Stimulated activated naive CD4-positive, alpha-beta T cell treated with Interleukin-2 at 50 U/mL for 16 hours (primary cell): ENCODE data around the gene CPAMD8.

ENCODE experiments used
- DNase-seq: peaks from one replicate; lab custom pipeline; 2025; lab: John Stamatoyannopoulos, UW

Gene CPAMD8

DNA sequence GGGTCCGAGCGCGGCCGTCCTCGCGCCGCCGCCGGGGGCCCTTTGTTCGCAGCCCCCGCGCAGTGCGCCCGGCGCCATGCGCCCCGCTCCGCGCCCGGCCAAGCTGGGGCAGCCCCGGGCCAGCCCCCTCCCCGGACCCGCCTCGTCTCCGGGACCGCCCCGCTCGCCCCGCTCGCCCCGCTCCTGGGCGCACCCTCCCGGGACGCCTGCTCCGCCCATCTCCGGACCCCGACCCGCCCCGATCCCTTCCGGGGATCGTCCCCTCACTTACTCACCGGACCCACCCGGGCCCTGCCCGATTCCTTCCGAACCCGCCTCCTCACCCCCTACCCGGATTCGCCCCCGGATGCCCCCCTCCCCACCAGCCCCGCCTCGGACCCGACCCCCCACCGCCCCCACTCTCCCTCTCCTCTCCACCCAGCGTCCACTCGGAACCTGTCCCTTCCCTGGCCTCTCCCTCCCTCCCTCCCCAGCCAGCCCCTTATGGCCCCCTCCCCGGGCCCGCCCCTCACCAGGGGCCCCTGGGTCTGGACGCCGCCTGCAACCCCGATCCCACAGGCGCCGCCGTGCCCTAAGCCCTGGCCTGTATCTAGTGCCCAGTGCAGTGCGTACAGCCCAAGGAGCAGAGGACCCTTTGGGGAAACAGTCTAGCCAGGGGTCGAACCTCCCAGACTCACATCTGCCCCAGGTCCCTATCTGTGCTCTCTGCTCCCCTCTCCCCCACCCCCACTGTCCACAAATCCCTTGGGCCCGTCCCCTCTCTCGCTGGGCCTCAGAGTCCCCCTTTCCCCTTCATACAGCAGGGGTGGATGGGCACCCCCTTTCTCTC is at the start of gene CPAMD8:
TSS of gene CPAMD8 (minus strand) at position 105 of the 829 bp plus-strand sequence. CDS start 168 bp downstream, outside the sequence.
- DNase-seq, result no peak

DNA sequence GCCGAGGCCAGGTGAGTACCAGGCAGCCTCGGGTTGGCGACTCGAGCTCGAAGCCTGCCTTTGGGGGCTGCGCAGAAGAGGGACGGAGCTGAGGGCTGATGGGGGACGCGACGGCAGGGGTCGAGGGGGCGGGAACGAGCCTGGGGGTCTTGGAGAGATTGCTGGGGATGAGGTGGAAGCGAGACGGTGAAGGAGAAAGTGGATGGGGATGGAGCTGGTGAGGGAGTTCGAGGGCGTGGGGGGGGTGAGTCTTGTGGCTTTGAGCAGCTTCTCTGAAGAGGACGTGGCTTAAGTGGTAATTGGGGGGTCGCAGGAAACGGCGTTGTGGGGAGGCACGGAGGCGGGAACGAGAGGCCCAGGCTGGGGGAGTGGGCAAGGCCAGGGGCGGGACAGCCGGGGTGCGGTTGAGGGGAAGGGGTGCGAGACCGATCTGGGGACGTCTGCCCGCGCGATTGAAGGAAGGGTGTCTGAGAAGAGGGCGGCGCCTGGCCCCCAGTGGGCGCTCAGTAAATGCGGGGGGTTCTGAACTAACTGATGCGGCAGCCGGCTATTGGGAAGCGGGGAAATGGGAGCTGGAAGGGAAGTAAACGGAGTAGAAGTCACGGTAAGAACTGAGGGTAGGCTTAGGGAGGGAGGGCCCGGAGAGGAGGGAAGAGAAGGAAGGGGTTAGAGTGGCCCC is 49.4 kb upstream of the CPAMD8 start:
- peak; percentile 45 for DNase-seq

DNA sequence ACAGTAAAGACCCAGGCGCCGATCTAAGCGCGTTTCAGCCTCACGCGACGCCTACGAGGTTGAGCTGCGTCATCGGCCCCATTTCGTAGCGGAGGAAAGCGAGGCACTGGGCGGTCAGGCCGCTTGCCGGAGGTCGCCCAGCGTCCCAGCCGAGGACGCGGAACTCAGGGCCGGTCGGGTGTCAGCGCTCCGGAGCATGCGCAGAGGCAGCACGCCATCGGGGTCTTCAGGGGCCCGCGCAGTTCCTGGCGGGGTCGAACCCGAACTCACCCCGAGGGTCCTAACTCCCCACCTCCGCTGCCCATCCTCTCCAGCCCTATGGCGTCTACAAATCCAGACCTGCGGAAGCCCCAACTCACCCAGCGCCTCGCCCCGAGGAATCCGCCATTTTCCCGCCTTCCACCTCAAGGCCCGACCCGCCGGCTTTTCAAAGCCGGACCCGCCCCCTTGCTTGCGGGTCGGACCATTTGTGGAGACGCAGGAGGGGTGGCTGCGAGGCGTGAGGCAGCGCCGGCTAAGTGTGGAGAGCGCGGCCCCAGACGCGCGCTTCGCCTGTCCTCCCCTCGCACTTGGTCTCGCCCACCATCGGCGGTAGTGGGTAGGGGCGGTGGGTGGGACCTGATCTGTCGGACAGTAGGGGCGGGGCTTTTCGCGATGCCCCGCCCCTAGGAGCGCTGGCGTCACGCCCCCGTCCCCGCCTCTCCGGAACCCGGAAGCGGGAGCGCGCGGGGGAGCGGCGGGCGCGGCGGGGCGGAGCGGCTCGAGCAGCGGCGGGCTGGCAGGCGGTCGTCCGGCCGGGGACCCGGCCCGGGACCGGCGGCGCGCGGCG is 48.6 kb upstream of the CPAMD8 start, which contains the start of the genes HAUS8 and MYO9B:
TSS of gene HAUS8 (minus strand) at position 418 of the 829 bp plus-strand sequence. CDS start at position 388, 30 bp downstream.
TSS of gene MYO9B (plus strand) at position 743 of the 829 bp plus-strand sequence. CDS start 25,941 bp downstream, outside the sequence.
- peak; percentile 99 for DNase-seq

DNA sequence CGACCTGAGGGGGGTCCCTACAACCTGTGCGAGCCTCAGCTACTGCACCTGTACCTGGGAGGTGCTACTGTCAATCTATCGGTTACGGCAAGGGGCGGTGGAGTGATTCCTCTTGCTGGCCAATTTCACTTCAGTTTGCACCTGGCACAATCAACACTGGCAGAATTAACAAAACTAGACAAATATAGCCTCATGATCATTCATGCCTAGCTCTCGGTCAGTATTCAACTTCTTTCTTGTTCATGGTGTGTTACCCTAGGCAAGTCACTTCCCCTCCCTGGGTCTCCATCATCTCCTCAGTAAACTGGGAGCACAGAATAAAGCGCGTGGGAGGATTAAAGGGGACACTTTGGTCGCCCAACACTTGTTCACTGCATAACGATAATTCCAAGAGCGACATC is 48.0 kb upstream of the CPAMD8 start:
- no peak for DNase-seq

DNA sequence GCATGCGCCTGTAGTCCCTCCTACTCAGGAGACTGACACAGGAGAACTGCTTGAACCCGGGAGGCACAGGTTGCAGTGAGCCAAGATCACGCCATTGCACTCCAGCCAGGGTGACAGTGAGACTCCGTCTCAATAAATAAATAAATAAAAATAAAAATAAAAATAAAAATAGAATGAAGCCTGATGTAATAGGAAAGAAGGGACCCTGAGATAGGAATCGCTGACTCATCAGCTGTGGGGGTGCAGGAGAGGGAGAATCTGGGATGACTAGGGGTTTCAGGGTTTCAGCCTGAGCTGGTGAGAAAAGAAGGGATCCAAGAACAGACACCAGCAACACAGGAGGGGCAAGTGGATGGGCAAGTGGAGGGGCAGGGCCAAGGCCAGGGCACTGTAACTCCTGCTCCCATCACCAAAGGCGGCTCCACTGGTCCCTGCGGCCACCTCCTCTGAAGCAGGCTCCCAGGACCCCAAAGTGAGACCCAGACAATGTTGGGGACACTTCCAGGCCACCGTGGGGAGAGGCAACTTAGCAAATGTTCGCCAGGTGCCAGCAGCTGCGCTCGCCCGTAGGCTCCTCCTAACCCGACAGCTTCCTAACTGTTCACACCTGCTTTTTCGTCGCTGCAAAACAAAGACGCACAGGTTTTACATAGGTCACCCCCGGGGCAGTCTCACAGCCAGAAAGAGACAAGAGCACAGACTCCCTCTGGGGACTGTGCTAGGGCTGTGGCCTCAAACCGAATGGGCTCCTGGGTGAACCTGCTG is 47.4 kb upstream of the CPAMD8 start:
- DNase-seq, result no peak

DNA sequence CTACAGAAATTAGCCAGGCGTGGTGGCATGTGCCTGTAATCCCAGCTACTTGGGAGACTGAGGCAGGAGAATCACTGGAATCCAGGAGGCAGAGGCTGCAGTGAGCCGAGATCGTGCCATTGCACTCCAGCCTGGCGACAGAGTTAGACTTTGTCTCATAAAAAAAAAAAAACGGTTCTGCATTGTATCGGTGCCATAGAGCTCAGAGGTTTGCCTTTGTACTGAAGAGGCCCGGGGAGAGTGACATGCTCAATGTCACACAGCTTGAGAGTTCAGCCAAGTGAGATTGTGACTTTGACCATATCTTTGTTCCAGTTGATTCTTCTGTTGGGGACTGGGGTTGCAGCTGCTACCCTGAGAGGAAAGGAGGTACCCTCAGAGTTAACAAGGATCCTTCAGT is 44.3 kb upstream of the CPAMD8 start:
- no peak for DNase-seq

DNA sequence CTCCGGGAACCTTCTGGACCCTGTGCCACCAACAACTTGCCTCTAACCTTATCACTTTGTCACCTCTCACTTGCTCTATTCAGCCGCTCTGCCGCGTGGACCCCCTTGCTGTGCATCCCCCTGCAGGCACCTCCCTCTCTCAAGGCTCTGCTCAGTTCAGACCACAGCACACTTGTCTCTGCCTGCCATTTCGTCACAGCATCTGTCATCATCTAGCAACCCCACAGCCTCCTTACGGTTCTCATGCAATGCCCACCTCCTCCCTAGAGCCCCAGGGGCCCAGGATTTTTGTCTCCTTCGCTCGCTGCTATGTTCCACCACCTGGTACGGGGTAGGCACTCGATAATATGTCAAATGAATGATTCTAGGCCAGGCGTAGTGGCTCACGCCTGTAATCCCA is 43.8 kb upstream of the CPAMD8 start:
- DNase-seq, result no peak

DNA sequence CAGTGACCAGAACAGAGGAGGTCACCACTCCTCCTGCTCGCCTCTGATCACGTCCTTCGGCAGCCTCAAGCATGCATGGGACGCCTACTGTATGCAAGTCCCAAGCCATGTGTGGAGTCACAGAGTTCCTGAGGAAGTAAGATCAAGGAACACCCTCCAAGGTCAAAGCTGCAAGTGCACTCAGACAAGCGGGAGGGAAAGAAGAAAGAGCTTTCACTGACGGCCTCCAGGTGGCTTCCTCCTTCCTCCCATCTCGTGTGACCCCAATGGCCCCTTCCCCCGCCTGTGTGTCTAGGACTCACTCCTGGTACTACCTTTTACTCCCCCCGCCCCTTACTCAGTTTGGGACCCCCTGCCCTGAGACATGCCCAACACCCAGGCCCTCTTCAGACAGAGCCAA is 42.6 kb upstream of the CPAMD8 start:
- DNase-seq, result no peak

DNA sequence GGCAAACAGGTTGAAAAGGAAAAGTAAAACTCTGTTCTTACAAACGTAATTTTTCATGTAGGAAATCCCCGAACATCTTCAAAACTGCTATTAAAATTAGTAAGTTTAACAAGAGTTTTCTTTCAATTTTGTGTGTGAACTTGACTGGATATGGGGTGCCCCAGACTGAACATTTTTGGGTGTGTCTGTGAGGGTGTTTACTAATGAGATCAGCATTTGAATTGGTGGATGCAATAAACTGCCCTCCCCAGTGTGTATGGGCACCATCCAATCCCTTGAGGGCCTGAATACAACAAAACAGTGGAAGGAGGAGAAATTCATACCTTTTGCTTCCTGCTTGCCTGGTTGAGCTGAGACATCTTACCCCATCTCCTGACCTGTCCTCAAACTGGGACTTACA is 36.8 kb upstream of the CPAMD8 start:
- DNase-seq, result no peak

DNA sequence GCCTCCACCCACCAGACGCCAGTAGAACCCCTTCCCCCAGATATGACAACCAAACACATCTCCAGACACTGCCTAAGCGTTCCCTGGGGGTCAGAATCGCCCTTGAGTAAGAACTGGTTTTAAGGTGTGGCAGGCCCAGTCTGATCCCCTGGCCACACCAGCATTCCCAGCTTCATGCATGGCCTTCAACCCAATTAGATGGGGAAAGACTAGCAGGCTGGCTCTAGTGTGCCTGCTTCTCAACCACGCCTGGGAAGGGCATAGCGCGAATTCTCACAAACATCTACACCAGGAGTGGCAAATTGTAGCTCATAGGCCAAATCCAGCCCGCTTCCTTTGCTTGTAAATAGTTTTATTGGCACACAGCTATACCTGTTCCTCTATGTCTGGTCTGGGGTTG is 35.1 kb upstream of the CPAMD8 start:
- DNase-seq, result no peak

DNA sequence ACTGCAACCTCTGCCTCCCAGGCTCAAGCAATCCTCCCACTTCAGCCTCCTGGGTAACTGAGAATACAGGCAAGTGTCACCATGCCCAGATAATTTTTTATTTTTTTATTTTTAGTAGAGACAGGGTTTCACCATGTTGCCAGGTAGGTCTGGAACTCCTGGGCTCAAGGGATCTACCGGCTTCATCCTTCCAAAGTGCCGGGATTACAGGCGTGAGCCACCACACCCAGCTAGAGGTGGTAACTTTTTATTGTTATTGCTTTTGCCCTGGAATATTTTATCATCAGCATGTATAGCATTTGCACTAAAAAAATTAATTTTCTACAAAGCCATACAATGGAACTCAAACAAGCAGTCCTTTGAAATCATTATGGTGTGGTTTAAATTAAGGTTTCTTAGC is 34.6 kb upstream of the CPAMD8 start:
- no peak for DNase-seq

DNA sequence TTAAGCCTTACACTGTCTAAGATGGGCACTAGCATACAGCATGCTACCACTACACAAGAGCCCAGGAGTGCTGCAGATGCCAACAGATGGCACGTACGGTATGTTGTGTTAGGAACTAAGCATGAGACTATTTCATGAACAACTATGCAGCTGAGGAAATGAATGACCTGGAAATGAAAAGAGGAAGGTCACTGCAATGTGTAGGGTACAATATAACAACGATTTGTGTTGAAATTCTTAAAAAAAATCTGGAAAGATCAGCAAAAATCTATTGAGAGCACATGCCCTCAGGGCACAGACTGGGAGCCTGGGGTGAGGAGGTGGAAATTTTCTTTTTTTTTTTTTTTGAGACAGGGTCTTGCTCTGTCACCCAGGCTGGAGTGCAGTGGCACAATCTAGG is 34.2 kb upstream of the CPAMD8 start:
- DNase-seq, result no peak

DNA sequence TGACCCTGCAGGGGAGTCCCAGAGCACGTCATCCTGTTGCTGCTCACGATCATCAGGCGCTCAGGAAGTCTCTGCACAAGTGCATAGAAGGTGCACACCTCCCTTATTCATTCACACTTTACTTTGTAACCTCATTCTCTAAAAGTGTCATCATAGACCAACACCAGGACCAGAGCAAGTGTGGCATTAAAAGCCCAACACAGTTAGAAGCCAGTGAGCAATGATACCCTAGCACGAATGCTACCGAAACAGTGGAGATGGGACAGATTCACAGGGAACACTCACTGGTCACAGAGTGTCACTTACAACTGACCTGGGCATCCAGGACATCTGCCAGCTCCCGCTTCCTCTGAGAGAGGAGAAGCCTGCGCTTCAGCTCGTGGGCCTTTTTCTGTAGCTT is 31.6 kb upstream of the CPAMD8 start:
- DNase-seq, result no peak

DNA sequence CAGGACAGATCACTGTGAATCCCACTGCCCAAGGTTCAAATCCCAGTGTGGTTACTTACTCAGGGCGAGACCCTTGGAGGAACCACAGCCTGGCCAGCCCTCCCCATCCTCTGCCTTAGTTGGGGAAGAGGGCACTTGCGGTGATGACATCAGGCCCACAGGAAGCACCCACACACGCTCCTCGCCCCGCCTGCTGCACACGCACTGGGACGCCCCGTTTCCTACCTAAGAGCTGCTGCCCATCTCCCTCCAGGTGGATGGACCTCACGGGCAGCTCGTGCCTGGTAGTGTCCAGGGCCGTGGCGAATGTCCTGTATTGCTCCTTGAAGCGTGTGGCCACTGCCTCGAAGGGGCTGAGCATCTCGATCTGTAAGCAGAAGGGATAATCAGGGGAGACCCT is 29.0 kb upstream of the CPAMD8 start:
- no peak for DNase-seq

DNA sequence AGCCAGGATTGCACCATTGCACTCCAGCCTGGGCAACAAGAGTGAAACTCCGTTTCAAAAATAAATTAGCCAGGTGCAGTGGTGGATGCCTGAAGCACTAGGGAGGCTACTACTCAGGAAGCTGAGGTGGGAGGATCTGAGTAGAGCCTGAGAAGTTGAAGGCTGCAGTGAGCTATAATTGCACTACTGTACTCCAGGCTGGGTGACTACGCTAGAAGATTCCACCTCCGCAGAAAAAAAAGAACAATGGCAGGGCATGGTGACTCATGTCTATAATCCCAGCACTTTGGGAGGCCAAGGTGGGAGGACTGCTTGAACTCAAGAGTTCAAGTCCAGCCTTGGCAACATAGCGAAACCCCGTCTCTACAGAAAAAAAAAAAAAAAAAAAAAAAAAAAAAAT is 28.1 kb upstream of the CPAMD8 start:
- no peak for DNase-seq

DNA sequence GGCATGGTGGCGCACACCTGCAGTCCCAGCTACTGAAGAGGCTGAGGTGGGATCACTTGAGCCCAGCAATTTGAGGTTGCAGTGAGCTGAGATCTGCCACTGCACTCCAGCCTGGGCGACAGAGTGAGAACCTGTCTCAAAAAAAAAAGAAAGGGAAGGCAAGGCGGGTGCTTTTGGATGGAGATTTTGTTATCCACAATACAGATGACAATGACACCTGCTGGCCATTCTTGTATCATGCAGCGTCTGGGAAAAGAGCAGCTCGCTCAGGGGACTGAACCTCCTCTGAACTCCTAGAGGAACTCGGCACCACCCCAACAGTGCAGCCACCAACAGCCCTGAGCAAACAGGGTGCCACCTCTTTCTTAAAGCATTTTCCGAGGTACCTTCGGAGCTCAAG is 25.8 kb upstream of the CPAMD8 start:
- no peak for DNase-seq

DNA sequence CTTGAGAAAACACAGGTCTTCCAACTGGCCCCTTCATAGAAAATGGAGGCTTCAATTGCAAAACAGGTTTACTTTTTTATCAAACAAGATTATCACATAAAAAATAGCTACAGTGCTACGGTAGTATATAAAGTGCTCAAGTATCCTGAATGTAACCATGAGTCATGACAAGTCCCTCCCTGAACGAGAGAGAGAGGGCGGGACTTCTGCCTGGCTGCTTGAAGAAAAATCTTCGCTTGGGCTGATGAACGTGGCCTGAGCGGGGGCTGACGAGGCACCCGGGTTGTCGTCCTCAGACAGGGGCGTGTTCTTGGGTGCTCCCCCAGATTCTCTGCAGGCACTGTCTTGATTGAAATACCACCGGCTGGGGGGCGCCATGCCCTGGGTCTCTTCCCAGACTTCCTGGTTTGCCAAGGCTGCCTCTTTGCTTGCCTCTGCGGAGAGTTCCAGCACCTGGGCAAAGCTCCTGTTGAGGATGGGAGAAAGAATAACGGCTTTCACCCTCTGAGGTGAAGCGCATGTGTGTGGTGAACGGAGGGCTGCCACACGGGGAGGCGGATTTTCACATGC is 23.2 kb upstream of the CPAMD8 start:
- no peak for DNase-seq

DNA sequence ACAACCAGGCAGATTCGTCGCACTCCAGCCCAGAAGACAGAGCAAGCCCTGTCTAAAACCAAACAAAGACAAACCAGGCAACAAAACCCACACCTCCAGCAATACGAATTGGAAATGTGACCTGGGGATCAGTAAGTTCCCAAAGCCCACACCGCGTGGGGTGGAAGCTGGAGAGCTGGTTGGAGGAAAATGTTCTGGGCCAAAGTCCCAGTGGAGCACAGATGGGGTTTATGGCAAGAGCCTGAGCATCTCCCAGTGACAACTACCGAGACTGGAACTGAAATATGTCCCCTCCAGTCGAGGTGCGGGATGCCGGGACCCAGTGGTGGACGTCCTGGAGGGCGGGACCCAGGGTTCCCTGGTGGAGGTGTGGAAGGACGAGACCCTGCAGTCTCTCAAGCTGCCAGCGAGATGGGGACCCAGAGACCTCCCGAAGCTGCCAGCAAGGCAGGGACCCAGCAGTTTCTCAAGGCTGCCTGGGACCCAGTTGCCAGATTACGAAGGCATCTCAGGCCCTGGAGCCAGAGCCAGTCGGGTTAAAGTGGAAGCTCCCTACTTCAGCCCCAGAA is 22.4 kb upstream of the CPAMD8 start:
- DNase-seq, result no peak

DNA sequence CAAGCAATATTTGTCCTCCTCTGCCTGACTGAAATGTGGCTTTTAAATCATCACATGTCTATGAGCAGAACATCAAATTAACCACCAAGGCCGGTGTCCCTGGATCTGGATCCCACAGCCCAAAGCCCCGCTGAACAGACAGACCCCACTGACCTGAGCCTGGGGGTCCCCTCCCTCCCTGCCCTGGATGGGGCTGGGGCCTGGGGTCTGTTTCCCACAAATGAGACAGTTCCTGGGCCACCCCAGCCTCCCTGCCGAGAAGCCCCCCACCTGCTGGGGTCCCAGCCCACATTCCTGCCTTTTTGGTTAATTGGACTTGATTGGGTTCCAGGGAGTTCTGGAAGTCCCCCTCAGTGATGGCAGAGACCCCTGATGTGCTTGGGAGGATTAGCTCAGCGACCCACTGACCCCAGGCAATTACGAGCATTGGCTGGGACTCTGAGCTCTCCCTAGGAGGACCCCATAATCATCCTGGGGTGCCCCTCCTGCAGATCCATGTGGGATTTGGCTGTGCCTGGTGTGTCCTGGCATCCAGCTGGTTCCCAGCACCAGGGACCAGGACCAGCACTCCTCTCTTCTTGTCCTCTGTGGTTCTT is 19.4 kb upstream of the CPAMD8 start:
- DNase-seq, result no peak

DNA sequence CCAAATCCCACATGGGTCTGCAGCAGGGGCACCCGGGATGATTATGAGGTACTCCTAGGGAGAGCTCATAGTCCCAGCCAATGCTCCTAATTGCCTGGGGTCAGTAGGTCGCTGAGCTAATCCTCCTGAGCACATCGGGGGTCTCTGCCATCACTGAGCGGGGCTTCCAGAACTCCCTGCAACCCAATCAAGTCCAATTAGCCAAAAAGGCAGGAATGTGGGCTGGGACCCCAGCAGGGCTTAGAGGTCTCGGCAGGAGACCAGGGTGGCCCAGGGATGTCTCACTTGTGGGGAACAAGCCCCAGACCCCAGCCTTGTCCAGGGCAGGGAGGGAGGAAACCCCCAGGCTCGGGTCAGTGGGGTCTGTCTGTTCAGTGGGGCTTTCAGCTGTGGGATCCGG is 17.1 kb upstream of the CPAMD8 start:
- DNase-seq, result no peak

DNA sequence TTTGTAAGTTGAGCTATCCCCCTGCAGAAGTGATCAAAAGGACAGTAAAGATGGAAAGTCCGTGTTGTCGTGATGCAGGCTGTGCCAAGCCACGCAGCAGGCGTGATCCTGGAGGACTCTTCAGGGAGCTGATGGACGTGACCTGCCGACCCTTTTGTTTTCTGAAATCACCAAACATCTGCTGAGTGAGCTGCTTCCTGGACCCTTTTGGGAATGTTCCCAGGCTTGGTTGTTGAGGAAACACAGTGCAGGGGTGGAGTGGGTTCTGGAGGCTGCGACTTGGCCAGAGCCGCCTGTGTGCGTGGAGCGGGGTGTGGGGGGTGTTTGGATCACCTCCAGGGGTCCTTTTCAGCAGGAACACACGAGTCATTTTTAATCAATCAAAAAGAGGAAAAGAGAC is 15.4 kb upstream of the CPAMD8 start:
- no peak for DNase-seq
